ENCODE data around the gene ZFP36L2. TPM values are rescaled to one million over a fixed set of nuclear protein-coding genes. Genes with fewer than 3 reads are reported as not detected.

ZFP36L2 gene
- total and polyA plus RNA-seq, 9 of the 15 experiments (the other 6 are each of a cell fraction or from before 2014, with no cell fraction given): 4.1 to 60.6 (median 20.3) TPM

- 0 out of 2 replicates have a peak, but pooled peaks have one; percentile 5 for TF ChIP-seq ZBTB12 (CRISPR knock-in tag; IDR thresholded peaks at IDR 0.05)
- TF ChIP-seq ZNF584 (CRISPR knock-in tag; IDR thresholded peaks at IDR 0.05; ENCODE audit: low read depth): peak; percentile 95
- TF ChIP-seq ATF1 (CRISPR knock-in tag; IDR thresholded peaks at IDR 0.05): no peak
- TF ChIP-seq ATF1 (tag; IDR thresholded peaks at IDR 0.05): peak; percentile 30; the same call in 1 of the 2 replicates
- peak; percentile 61; the same call in 1 of the 2 replicates for TF ChIP-seq ELF2 (CRISPR knock-in tag; IDR thresholded peaks at IDR 0.05)
- TF ChIP-seq ZNF696 (CRISPR knock-in tag; conservative IDR thresholded peaks at IDR 0.05): no peak
- TF ChIP-seq CREB5 (CRISPR knock-in tag; IDR thresholded peaks at IDR 0.05): peak; percentile 38; the same call in 1 of the 2 replicates
- peak; percentile 88 for TF ChIP-seq MTA3 (IDR thresholded peaks at IDR 0.05; ENCODE audit: borderline replicate concordance)
- peak; percentile 80 for TF ChIP-seq MEIS2 (IDR thresholded peaks at IDR 0.05; ENCODE audit: partially characterized antibody)
- no peak for TF ChIP-seq ZNF140 (CRISPR knock-in tag; IDR thresholded peaks at IDR 0.05)
- peak; percentile 45 for TF ChIP-seq CCNT2 (IDR thresholded peaks at IDR 0.05; ENCODE audit: borderline replicate concordance, extremely low read depth, insufficient read length, low read depth, low read length)
- no peak for TF ChIP-seq TAF15 (IDR thresholded peaks at IDR 0.05; ENCODE audit: low read depth, low read length)
- TF ChIP-seq PHB (CRISPR knock-in tag; IDR thresholded peaks at IDR 0.05): no peak
- no peak for TF ChIP-seq BRCA1 (IDR thresholded peaks at IDR 0.05)
- no peak for TF ChIP-seq BRCA1 (CRISPR knock-in tag; IDR thresholded peaks at IDR 0.05)
- peak; percentile 60 for TF ChIP-seq CHD1 (IDR thresholded peaks at IDR 0.05; ENCODE audit: low read length)
- TF ChIP-seq NRF1 (conservative IDR thresholded peaks at IDR 0.05 in 1 of 2, IDR thresholded peaks at IDR 0.05 in 1 of 2): no peak
- no peak for TF ChIP-seq SLC30A9 (CRISPR knock-in tag; IDR thresholded peaks at IDR 0.05)
- TF ChIP-seq RBBP5 (IDR thresholded peaks at IDR 0.05; ENCODE audit: borderline replicate concordance, insufficient read depth, low read length, poor library complexity, severe bottlenecking): peak; percentile 58
- TF ChIP-seq PTTG1 (tag; IDR thresholded peaks at IDR 0.05; ENCODE audit: low read depth): peak; percentile 66; the same call in 1 of the 2 replicates
- peak; percentile 70 for TF ChIP-seq ZKSCAN8 (CRISPR knock-in tag; IDR thresholded peaks at IDR 0.05)
- no peak for TF ChIP-seq NR2C1 (IDR thresholded peaks at IDR 0.05)
- TF ChIP-seq NR2C1 (tag; IDR thresholded peaks at IDR 0.05): 0 out of 2 replicates have a peak, but pooled peaks have one; percentile 52
- peak; percentile 37; the same call in 1 of the 2 replicates for TF ChIP-seq NFE2 (IDR thresholded peaks at IDR 0.05; ENCODE audit: low read depth)
- no peak for TF ChIP-seq GTF2F1 (IDR thresholded peaks at IDR 0.05; ENCODE audit: low read depth, low read length)
These were observed 48.3 kb downstream of the ZFP36L2 start (continued) for GRCh38 chr2:43178055-43178598.

Measured in K562 (cell line).